GM21786 (cell line): ENCODE measurements around the gene HAPSTR1.

ENCODE experiments used
- ATAC-seq: cut with Tn5 transposase; IDR thresholded peaks from one replicate; pipeline ENCODE4 v1.9.1; 2021; ENCODE audit not compliant: unreplicated experiment

The HAPSTR1 gene

GRCh38 chr16:9095656-9096397, 4.4 kb downstream of the HAPSTR1 start:
- no peak for ATAC-seq

- ATAC-seq = no peak
Measured at GRCh38 chr16:9096416-9096952, 5.0 kb downstream of the HAPSTR1 start.

- ATAC-seq = no peak
Measured at GRCh38 chr16:9097266-9098219, 6.1 kb downstream of the HAPSTR1 start.

DNA sequence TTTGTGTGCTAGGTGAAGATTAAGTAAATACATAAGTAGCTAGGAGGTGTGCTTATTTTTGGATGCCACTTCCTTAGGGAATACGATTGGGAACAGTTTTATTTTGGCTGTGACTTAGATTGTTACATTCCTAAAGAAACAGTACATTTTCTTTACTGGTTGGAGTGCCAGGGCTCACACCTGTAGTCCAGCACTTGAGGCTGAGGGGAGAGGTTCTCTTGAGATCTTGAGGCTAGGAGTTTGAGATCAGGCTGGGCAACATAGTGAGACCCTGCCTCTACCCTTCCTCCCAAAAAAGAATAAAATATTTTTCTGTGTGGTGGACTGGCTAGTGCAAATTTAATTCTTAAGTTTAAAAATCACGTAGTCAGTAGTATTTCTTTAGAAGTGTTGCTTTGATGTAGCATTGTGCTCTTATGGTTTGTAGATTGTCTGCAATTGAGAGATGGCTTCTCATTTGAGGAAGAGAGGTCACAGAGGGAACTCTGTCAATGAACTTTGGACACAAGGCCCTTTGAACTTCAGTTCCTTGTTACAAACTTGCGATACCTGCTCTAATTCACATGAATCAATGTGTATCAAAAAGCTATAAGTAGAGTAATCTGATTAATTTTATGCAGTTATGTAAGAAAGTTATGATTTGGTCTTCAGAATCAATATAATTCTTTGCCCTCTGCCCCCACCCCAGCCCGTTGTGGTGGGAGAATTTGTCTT, 7.1 kb downstream of the HAPSTR1 start:
- no peak for ATAC-seq

GRCh38 chr16:9099131-9099625, 7.7 kb downstream of the HAPSTR1 start:
- ATAC-seq = peak; percentile 76

GRCh38 chr16:9102379-9102778, 10.9 kb downstream of the HAPSTR1 start:
- no peak for ATAC-seq

- no peak for ATAC-seq
Measured at GRCh38 chr16:9102943-9103342, 11.5 kb downstream of the HAPSTR1 start.

DNA sequence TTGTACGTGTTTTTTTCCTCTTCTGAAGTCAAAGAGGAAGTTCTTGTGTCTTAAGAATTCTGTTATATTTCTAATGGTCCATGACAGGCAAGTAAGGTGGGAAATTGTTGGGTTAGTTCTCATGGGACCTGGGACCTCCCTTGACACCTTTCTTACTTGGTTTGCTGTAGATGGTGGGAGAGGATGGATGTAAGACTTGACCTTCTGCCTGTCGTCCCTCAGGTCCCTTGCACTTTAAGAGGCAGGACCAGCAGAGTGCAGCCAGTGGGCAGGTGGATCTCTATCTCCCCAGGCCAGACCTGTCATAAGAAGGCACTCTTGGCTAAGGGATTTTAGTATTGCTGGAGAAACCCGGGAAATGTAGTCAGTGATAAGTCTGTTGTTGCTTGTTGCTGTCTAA, 12.1 kb downstream of the HAPSTR1 start:
- ATAC-seq = no peak

GRCh38 chr16:9105189-9105588, 13.7 kb downstream of the HAPSTR1 start:
- ATAC-seq = no peak

DNA sequence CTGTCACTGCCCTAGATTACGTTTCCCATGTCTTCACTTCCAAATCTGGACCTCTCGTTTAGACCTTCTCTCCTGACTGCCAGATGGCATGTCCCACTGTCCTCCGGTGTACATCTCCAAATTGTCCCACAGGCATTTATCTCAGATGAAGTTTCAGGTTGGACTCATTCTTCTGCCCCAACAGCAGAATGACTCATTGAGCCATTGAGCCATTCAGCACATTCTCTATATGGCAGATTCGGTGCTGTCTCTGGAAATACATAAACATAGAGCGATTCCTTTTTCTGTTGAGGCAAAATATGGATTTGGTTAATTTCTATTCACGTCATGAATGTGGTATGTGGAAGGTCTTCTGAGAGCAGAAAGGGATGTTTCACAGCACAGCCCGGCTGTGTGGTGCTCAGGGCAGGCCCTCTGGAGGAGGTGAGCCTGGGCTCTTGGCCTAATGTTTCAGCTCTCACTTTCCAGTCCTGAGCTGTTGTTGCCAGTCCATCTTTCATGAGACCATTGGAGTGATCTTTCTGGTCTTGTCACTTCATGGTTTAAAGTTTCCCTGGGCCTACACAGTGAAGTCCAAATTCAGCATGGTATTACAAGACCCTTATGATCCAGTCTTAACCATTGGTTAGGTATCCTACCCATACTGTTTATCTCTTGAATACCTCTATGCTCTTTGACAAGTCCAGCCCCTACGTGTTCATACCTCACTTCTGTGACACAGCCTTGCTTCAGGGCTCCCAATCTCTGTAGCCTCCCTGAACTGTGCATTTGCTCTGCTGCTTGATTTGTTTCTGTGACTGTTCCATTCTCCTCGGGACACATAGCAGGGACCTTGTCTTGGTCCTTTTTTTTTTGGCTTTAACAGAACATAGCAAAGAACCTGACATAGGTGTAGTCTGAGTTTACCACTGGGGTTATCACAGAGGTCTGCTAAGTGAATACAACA, 15.9 kb downstream of the HAPSTR1 start:
- ATAC-seq = no peak

GRCh38 chr16:9109255-9109654, 17.8 kb downstream of the HAPSTR1 start:
- ATAC-seq = no peak

DNA sequence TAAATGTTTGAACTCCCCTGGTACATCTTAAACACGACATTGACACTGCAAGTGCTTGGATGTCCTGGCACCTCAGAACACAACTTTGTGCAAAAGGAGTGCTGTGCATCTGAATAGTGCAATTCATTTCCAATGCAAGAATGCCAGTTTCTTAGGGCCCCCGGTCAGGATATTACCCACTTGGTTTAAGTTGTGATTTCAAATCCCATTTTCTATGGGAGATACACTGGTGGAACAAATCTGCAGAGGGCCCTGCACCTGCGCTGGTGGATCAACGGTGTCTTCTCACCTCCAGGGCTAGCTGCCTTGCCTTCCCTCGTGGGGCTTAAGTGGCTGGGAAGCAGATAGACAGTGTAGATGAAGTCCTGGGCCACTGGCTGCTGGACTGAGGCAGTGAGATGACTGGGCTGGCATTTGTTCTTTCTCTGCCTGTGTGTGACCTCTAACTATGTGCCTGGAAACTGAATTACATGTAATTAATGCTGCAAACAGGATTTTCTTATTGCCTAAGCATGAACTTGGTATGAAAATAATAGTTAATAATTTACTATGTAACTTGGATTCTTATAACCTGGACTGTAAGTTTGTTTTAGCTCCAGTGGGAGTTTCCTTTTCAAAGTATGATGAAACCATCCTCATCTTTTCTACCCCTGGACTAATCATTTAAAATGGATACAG, 20.9 kb downstream of the HAPSTR1 start:
- no peak for ATAC-seq

- no peak for ATAC-seq
Measured at GRCh38 chr16:9112844-9113186, 21.4 kb downstream of the HAPSTR1 start.

DNA sequence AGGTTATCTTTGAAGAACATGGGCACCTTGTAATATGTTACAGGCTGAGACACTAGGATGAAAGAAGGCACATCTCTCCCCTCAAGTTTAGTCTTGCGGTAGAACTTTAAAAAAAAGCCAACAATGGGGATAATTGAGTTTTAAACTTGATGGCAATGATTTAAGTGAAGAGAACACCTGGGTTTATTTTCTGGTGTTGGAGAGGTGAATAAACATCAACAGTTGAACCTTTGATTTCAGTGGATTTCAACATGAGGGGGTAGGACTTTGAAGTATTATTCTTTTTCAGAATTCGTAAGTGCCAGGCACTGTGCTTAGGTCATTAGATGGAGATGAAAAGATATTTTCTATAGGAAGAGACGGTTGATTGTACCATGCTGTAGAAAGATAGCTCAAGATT, 22.3 kb downstream of the HAPSTR1 start:
- no peak for ATAC-seq

DNA sequence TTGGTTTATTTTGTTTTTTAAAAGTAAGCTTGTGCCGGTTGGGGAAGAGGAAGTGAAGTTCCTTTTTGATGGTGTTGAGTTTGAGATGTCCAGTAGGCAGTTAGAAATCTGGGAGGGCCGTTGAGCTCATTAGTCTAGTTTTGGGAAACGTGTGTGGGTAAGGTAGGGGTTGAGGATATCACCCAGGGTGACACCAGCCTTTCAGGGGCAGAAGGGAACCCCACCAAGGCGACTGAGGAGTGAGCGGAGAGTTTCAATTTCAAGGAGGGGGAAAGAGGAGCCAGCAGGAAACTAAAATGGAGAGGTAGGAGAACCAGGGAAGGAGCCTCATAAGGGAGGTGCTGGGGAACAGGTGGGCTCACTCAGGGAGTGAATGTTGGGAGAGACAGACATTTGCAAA, 22.7 kb downstream of the HAPSTR1 start:
- ATAC-seq = no peak

DNA sequence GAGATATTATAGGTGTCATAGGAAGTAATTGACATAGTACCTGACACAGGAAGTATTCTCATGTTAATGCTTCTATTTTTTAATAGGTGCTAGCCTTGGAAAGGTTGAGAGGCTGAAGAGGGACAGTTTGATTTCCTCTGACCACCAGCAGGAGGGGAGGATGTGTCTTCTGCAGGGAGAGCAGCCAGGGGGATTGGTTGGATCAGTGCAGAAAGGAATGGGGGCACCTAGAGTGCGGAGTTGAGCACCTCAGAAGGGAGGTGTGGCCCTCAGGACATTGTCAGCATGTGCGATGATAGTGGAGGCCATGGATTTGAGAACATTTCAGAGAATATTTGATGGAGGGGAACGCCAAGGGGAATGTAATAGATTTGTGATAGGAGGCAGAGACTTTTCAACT, 23.4 kb downstream of the HAPSTR1 start:
- ATAC-seq = no peak

DNA sequence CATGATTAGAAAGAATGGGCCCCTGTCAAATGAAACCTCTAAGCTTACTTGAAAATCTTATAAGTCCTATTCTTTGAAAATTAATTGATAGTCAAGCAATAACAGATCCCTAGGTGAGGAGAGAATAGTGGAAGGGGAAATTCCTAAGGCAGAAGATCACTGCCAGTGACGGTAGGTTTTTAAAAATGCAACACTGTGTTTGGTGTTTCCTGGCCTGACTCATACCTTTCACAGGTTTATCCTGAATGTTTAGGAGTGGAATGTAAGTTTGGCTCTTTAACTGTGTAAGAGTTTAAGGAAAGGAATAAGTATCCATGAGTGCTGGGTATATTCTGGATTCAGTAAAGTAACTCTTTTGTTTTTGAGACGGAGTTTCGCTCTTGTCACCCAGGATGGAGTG, 23.8 kb downstream of the HAPSTR1 start:
- no peak for ATAC-seq

- no peak for ATAC-seq
Measured at GRCh38 chr16:9116141-9116540, 24.7 kb downstream of the HAPSTR1 start.

DNA sequence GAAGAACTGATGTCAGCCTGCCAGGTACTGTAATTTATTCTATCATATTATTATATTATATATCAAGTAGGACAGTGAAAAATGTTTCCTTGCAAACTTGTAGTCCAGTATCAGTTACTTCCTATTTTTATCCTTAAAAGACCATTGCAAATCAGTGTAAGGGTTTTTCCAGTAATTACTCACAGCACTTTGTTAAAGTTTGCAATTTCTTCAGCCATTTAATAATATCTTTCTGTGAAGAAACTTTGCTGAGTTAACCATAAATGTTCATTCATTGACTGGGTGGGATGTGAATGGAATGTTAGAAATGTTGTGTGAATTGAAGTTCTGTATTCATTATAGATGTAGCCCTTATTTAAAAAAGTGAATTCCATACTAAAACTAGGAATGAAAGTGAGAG, 26.7 kb downstream of the HAPSTR1 start:
- no peak for ATAC-seq

GRCh38 chr16:9119795-9120194, 28.4 kb downstream of the HAPSTR1 start:
- ATAC-seq = no peak
